HG03139 (cell line): Measurements from ENCODE around the gene PEDS1.
"Not testable (repeated sequence)": the region's sequence is repeated elsewhere in the genome, so short reads cannot be mapped to it uniquely, and the experiment has no call there.

Experiments used
- ATAC-seq: cut with Tn5 transposase; IDR thresholded peaks from one replicate; pipeline ENCODE4 v1.9.1; 2021; ENCODE audit not compliant: unreplicated experiment

The PEDS1 gene

GRCh38 chr20:50153500-50154377 is at the start of gene PEDS1:
PEDS1 (minus strand) TSS chr20:50153723; CDS start chr20:50153637, 86 bp downstream.
- peak; percentile 92 for ATAC-seq

- no peak for ATAC-seq
These were observed 49.2 kb upstream of the PEDS1 start for GRCh38 chr20:50202677-50203076.

GRCh38 chr20:50201710-50202109 is 48.2 kb upstream of the PEDS1 start:
- ATAC-seq: not testable (repeated sequence)

GRCh38 chr20:50200482-50201104 is 47.1 kb upstream of the PEDS1 start:
- ATAC-seq: no peak

GRCh38 chr20:50199703-50200102 is 46.2 kb upstream of the PEDS1 start:
- no peak for ATAC-seq

- ATAC-seq: no peak
These were observed 45.2 kb upstream of the PEDS1 start for GRCh38 chr20:50198716-50199115.

- no peak for ATAC-seq
These were observed 44.7 kb upstream of the PEDS1 start for GRCh38 chr20:50198180-50198666.

- no peak for ATAC-seq
These were observed 44.1 kb upstream of the PEDS1 start for GRCh38 chr20:50197463-50198179.

GRCh38 chr20:50196896-50197295 is 43.4 kb upstream of the PEDS1 start:
- no peak for ATAC-seq

GRCh38 chr20:50196248-50196647 is 42.7 kb upstream of the PEDS1 start:
- no peak for ATAC-seq

- no peak for ATAC-seq
These were observed 42.1 kb upstream of the PEDS1 start for GRCh38 chr20:50195524-50196120.

GRCh38 chr20:50194831-50195523 is 41.5 kb upstream of the PEDS1 start:
- no peak for ATAC-seq

- no peak for ATAC-seq
These were observed 40.9 kb upstream of the PEDS1 start for GRCh38 chr20:50194422-50194830.

- no peak for ATAC-seq
These were observed 40.4 kb upstream of the PEDS1 start for GRCh38 chr20:50193836-50194421.

- no peak for ATAC-seq
These were observed 39.8 kb upstream of the PEDS1 start for GRCh38 chr20:50193199-50193835.

- no peak for ATAC-seq
These were observed 39.1 kb upstream of the PEDS1 start for GRCh38 chr20:50192364-50193198.

- peak; percentile 24 for ATAC-seq
These were observed 38.2 kb upstream of the PEDS1 start for GRCh38 chr20:50191544-50192363.

GRCh38 chr20:50191065-50191543 is 37.6 kb upstream of the PEDS1 start:
- ATAC-seq: peak; percentile 35
